ENCODE measurements around the gene EZR.

EZR gene

DNA sequence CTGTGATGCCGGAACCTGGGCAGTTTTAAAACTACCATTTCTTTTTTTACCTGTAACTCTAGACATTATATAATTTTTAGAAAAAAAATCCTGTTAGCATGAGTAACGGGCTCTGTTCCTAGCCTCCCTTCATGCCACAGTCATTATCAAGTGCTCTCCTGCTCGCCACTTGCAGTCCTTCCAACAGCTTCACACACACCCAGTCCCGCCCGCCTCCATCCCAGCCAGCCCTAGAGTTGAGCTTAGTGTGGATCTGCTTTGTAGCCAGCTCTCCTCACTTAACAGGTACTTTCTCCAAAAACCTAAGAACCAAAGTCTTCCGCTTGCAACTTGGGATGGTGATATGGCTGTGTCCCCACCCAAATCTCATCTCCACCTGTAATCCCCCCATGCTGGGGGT lies 51.5 kb downstream of the EZR start:
- in situ Hi-C loops (cut with MboI; ENCODE audit: low sequenced_read_pairs): no loop called here
- H3K4me3 ChIP-seq: no peak overlapping the region
- no peaks in the 10 kb centered on the region for H3K27me3 ChIP-seq (ENCODE audit: low read depth)
- no peaks in the 10 kb centered on the region for H3K4me1 ChIP-seq
- no peaks in the 10 kb centered on the region for H3K9me3 ChIP-seq
- no peak for DNase-seq (ENCODE audit: low spot score in 2 of 2)
- peaks cover 80% of the 10 kb centered on the region for H3K36me3 ChIP-seq (replicated peaks)

- Histone ChIP-seq H3K4me3 (no peak overlapping the region), H3K9me3 (no peaks in the 10 kb centered on the region), H3K27me3 (ENCODE audit: low read depth) (no peaks in the 10 kb centered on the region), H3K36me3 (replicated peaks) (peaks cover 71% of the 10 kb centered on the region), H3K4me1 (no peaks in the 10 kb centered on the region)
- no peak for DNase-seq (ENCODE audit: low spot score in 2 of 2)
- in situ Hi-C loops (cut with MboI; ENCODE audit: low sequenced_read_pairs): no loop called here
Observed at GRCh38 chr6:158766621-158767455, 52.3 kb downstream of the EZR start.

GRCh38 chr6:158765499-158766068 lies 53.6 kb downstream of the EZR start:
- Histone ChIP-seq H3K9me3 (no peaks in the 10 kb centered on the region), H3K27me3 (ENCODE audit: low read depth) (no peaks in the 10 kb centered on the region), H3K36me3 (replicated peaks) (peaks cover 58% of the 10 kb centered on the region), H3K4me1 (no peaks in the 10 kb centered on the region), H3K4me3 (no peak overlapping the region)
- in situ Hi-C loops (cut with MboI; ENCODE audit: low sequenced_read_pairs): no loop called here
- no peak for DNase-seq (ENCODE audit: low spot score in 2 of 2)

DNA sequence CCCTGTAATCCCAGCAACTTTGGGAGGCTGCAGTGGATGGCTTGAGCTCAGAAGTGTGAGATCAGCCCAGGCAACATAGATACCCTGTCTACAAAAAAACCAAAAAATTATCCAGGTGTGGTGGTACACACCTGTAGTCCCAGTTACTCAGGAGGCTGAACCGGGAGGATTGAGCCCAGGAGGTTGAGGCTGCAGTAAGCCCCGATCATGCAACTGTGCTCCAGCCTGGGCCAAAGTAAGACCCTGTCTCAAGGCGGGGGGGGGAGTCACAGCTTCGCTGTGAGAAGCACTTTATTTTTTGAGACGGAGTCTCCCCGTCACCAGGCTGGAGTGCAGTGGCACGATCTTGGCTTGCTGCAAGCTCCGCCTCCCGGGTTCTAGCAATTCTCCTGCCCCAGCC lies 54.2 kb downstream of the EZR start:
- in situ Hi-C loops (cut with MboI; ENCODE audit: low sequenced_read_pairs): no loop called here
- no peaks in the 10 kb centered on the region for H3K9me3 ChIP-seq
- H3K4me1 ChIP-seq: no peaks in the 10 kb centered on the region
- no peak overlapping the region for H3K4me3 ChIP-seq
- no peak for DNase-seq (ENCODE audit: low spot score in 2 of 2)
- peaks cover 52% of the 10 kb centered on the region for H3K36me3 ChIP-seq (replicated peaks)
- H3K27me3 ChIP-seq (ENCODE audit: low read depth): no peaks in the 10 kb centered on the region

GRCh38 chr6:158764183-158764849 lies 54.9 kb downstream of the EZR start:
- Histone ChIP-seq H3K9me3 (no peaks in the 10 kb centered on the region), H3K4me3 (no peak overlapping the region), H3K36me3 (replicated peaks) (peaks cover 46% of the 10 kb centered on the region), H3K4me1 (no peaks in the 10 kb centered on the region), H3K27me3 (ENCODE audit: low read depth) (no peaks in the 10 kb centered on the region)
- no peak for DNase-seq (ENCODE audit: low spot score in 2 of 2)
- in situ Hi-C loops (cut with MboI; ENCODE audit: low sequenced_read_pairs): no loop called here

DNA sequence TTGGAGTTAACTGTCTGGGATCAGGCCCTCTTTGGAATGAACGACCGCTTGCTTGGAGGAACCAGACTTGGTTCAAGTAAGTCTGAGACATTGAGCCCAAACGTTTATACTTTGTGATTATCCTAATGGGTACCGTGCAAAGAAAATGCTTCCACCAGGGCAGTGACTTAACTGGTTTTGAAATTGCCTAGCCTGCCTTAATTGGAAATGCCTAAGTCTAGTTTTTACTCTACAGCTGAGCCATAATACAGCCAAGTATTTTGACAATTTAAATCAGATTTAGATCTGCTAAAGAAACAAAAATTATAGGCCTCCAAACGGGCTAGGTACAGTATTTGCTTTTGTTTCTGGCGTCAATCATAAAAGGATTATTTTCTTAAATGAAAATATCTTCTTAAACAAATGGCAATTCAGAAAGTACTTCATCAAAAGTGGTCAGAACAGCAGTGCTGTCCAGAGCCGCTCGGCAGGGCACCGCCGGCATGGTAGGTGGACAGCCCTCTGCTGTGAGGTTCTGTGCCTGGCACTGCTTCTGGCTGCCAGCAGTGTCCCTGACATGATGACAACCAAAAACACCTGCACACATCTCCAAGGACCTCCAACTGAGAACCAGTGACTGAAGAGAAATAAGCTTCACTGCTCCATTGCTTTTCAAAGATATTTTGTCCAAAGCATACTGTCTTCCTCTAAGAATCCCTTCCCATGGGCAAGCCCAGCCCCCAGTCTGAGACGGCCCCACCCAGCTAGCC lies 55.6 kb downstream of the EZR start:
- no peak for DNase-seq (ENCODE audit: low spot score in 2 of 2)
- Histone ChIP-seq H3K27me3 (ENCODE audit: low read depth) (no peaks in the 10 kb centered on the region), H3K4me3 (no peak overlapping the region), H3K36me3 (replicated peaks) (peaks cover 39% of the 10 kb centered on the region), H3K9me3 (no peaks in the 10 kb centered on the region), H3K4me1 (no peaks in the 10 kb centered on the region)
- in situ Hi-C loops (cut with MboI; ENCODE audit: low sequenced_read_pairs): no loop called here

- Histone ChIP-seq H3K4me3 (no peak overlapping the region), H3K9me3 (no peaks in the 10 kb centered on the region), H3K27me3 (ENCODE audit: low read depth) (no peaks in the 10 kb centered on the region), H3K4me1 (no peaks in the 10 kb centered on the region), H3K36me3 (replicated peaks) (peaks cover 32% of the 10 kb centered on the region)
- in situ Hi-C loops (cut with MboI; ENCODE audit: low sequenced_read_pairs): no loop called here
- no peak for DNase-seq (ENCODE audit: low spot score in 2 of 2)
Observed at GRCh38 chr6:158762787-158763433, 56.3 kb downstream of the EZR start.

GRCh38 chr6:158761746-158762145 lies 57.4 kb downstream of the EZR start:
- in situ Hi-C loops (cut with MboI; ENCODE audit: low sequenced_read_pairs): no loop called here

DNA sequence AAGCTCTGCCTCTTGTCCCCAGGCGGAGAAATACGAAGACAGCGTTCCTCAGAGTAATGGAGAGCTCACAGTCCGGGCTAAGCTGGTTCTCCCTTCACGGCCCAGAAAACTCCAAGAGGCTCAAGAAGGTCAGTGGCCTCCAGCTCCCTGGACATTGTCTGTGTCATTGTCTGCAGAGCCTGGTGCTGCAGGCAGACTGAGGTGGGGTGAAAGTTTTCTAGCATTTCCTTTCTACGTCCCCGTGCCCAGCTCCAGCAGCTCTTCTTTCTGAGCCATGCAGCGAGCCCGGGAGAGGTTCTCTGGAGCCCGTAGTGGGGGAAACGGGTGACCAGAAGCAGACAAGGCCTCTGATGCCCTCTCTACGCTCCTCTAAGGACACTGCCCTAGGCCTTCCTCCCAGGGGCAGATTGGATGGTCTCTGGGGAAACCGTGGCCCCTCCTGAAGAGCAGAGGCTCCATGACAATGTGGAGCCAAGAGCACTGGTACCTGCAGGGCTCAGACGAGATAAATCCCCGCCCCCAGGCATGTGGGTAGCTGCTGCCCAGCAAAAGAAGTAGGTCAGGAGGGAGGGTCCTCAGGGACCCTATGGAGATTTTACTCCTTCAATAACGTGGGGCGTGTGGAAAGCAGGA lies 58.4 kb downstream of the EZR start:
- Histone ChIP-seq H3K27me3 (ENCODE audit: low read depth) (no peaks in the 10 kb centered on the region), H3K4me1 (no peaks in the 10 kb centered on the region), H3K36me3 (replicated peaks) (peaks cover 11% of the 10 kb centered on the region), H3K9me3 (no peaks in the 10 kb centered on the region), H3K4me3 (no peak overlapping the region)
- in situ Hi-C loops (cut with MboI; ENCODE audit: low sequenced_read_pairs): no loop called here
- DNase-seq (ENCODE audit: low spot score in 2 of 2): no peak

More at GRCh38 chr6:158761746-158762145, 57.4 kb downstream of the EZR start:
- DNase-seq (ENCODE audit: low spot score in 2 of 2): no peak
- H3K27me3 ChIP-seq (ENCODE audit: low read depth): no peaks in the 10 kb centered on the region
- peaks cover 20% of the 10 kb centered on the region for H3K36me3 ChIP-seq (replicated peaks)
- H3K4me3 ChIP-seq: no peak overlapping the region
- no peaks in the 10 kb centered on the region for H3K9me3 ChIP-seq
- H3K4me1 ChIP-seq: no peaks in the 10 kb centered on the region

DNA sequence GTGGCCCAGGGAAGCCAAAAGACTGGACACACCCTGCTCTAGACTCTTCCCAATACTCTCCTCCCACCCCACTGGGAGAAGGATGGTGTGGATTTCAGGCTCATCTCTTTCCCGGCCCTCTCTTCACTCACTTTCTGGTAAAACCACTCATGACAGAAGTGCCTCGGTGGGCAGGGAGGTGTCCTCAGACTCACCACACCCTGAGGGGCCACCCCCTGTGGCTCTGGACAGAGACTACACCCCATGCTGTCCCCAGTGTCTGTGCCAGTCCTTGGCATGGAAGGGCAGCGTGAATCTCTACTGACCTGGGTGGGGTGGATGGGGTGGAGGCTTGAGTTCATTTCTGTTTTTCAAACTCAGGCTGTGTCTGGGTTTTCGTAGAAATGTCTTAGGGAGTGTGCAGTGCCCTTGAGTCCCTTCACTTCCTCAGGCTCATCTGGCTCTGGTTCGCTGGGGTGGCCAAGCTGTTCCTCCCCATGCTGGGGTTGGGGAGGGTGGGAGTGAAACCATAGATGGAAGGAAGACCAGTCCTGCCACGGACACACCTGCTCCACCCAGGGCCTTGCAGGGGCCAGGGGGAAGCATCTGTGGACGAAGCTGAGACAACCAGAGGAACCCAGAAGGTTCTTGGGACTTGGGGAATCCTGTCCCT lies 59.1 kb downstream of the EZR start:
- Histone ChIP-seq H3K27me3 (ENCODE audit: low read depth) (no peaks in the 10 kb centered on the region), H3K36me3 (replicated peaks) (peaks cover 5% of the 10 kb centered on the region), H3K9me3 (no peaks in the 10 kb centered on the region), H3K4me1 (no peaks in the 10 kb centered on the region), H3K4me3 (no peak overlapping the region)
- no peak for DNase-seq (ENCODE audit: low spot score in 2 of 2)
- in situ Hi-C loops (cut with MboI; ENCODE audit: low sequenced_read_pairs): no loop called here

- H3K36me3 ChIP-seq (replicated peaks): no peaks in the 10 kb centered on the region
- no peak for DNase-seq (ENCODE audit: low spot score in 2 of 2)
- in situ Hi-C loops (cut with MboI; ENCODE audit: low sequenced_read_pairs): no loop called here
- no peaks in the 10 kb centered on the region for H3K9me3 ChIP-seq
- no peaks in the 10 kb centered on the region for H3K4me1 ChIP-seq
- H3K4me3 ChIP-seq: no peak overlapping the region
- H3K27me3 ChIP-seq (ENCODE audit: low read depth): no peaks in the 10 kb centered on the region
Observed at GRCh38 chr6:158758941-158759479, 60.2 kb downstream of the EZR start.

DNA sequence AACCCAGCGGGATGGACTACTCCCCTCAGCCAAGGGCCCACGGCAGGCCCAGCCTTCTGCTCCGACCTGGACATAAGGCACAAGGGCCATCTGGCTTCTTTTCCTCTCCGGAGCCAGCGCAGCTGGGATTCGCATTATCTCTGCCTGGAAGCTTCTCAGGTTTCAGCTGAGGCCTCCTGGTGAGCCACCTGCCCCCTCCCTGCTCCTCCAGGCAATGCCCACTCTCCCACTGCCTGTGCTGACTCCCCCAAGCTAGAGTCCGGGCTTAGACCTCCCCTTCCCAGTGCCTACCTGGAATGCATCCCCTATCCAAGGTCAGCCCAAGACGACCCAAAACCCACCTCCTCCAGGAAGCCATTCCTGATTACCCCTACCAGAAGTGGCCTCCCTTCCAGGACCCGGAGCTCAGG lies 60.7 kb downstream of the EZR start:
- no peak for DNase-seq (ENCODE audit: low spot score in 2 of 2)
- H3K4me3 ChIP-seq: no peak overlapping the region

More for the DNA sequence above, 60.7 kb downstream of the EZR start:
- Histone ChIP-seq H3K4me1 (no peaks in the 10 kb centered on the region), H3K9me3 (no peaks in the 10 kb centered on the region), H3K27me3 (ENCODE audit: low read depth) (no peaks in the 10 kb centered on the region), H3K36me3 (replicated peaks) (no peaks in the 10 kb centered on the region)
- in situ Hi-C loops (cut with MboI; ENCODE audit: low sequenced_read_pairs): no loop called here
